ENCODE data around the gene ELAVL3.

ELAVL3 gene

DNA sequence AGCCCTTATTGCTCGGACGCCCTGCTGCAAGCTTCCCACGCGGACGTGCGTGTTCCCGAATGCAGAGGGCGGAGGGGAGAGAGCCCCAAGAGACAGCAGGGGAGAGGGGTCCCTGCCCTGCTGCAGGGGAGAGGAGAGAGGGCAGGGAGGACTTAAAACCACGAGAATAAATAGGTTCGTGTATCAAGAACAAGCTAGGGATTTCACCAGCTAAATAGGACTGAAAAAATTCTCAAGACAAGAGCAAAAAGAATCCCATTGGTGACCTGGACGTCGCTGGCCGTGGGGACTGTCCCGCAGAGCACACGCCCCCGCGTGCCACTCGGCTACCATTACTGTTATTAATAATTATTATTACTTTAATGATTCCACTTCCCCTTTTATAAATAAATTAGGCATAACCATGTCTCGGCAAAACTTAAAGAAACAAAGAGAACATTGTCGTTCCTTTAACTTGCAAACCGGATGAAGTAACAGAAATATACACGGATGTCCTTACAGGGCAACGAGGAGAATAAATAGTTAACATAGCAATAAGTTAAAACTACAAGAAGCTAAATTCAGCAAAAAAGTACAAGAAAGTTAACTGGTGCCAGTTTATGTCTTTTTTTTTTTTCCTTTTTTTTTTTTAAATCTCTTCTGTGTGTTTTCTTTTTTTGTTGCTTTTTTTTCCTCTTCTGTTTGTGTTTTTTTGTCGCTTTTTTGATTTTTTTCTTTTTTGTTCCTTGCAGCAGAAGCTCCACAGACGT lies 28.8 kb downstream of the ELAVL3 start:
- TF ChIP-seq ZFP3 (CRISPR knock-in tag; IDR thresholded peaks at IDR 0.05): no peak
- TF ChIP-seq ZFP30 (CRISPR knock-in tag; IDR thresholded peaks at IDR 0.05): no peak
- no peak for TF ChIP-seq CSRNP3 (CRISPR knock-in tag; IDR thresholded peaks at IDR 0.05)
- no peak for TF ChIP-seq ESRRG (CRISPR knock-in tag; IDR thresholded peaks at IDR 0.05)
- TF ChIP-seq ZNF70 (CRISPR knock-in tag; IDR thresholded peaks at IDR 0.05): no peak
- TF ChIP-seq ZNF8 (CRISPR knock-in tag; IDR thresholded peaks at IDR 0.05): no peak
- no peak for TF ChIP-seq CSDC2 (CRISPR knock-in tag; IDR thresholded peaks at IDR 0.05)
- TF ChIP-seq, protein P1, sequence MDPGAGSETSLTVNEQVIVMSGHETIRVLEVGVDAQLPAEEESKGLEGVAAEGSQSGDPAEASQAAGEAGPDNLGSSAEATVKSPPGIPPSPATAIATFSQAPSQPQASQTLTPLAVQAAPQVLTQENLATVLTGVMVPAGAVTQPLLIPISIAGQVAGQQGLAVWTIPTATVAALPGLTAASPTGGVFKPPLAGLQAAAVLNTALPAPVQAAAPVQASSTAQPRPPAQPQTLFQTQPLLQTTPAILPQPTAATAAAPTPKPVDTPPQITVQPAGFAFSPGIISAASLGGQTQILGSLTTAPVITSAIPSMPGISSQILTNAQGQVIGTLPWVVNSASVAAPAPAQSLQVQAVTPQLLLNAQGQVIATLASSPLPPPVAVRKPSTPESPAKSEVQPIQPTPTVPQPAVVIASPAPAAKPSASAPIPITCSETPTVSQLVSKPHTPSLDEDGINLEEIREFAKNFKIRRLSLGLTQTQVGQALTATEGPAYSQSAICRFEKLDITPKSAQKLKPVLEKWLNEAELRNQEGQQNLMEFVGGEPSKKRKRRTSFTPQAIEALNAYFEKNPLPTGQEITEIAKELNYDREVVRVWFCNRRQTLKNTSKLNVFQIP (CRISPR knock-in tag; IDR thresholded peaks at IDR 0.05; ENCODE audit: borderline replicate concordance, low read depth): no peak
- no peak for TF ChIP-seq RARB (CRISPR knock-in tag; IDR thresholded peaks at IDR 0.05)
- no peak for TF ChIP-seq ZC3H10 (CRISPR knock-in tag; IDR thresholded peaks at IDR 0.05)
- TF ChIP-seq OSR1 (CRISPR knock-in tag; IDR thresholded peaks at IDR 0.05): no peak
- no peak for TF ChIP-seq BACH2 (CRISPR knock-in tag; IDR thresholded peaks at IDR 0.05; ENCODE audit: borderline replicate concordance)
- TF ChIP-seq TCF4 (CRISPR knock-in tag; IDR thresholded peaks at IDR 0.05; ENCODE audit: borderline replicate concordance): no peak
- TF ChIP-seq PPARA (CRISPR knock-in tag; IDR thresholded peaks at IDR 0.05; ENCODE audit: borderline replicate concordance): no peak
- no peak for TF ChIP-seq ZNF565 (CRISPR knock-in tag; conservative IDR thresholded peaks at IDR 0.05; ENCODE audit: low read depth)
- no peak for TF ChIP-seq SNAI2 (CRISPR knock-in tag; IDR thresholded peaks at IDR 0.05)
- TF ChIP-seq ISL1 (CRISPR knock-in tag; IDR thresholded peaks at IDR 0.05): no peak
- no peak for TF ChIP-seq GLIS3 (CRISPR knock-in tag; IDR thresholded peaks at IDR 0.05)
- TF ChIP-seq TOX (CRISPR knock-in tag; IDR thresholded peaks at IDR 0.05; ENCODE audit: borderline replicate concordance): no peak
- no peak for TF ChIP-seq TSHZ2 (CRISPR knock-in tag; IDR thresholded peaks at IDR 0.05)

GRCh38 chr19:11451327-11451870 lies 29.4 kb downstream of the ELAVL3 start:
- no peak for ATAC-seq
- TF ChIP-seq TCF4 (CRISPR knock-in tag; IDR thresholded peaks at IDR 0.05; ENCODE audit: borderline replicate concordance) (no peak), ZC3H10 (CRISPR knock-in tag; IDR thresholded peaks at IDR 0.05) (no peak), PATZ1 (CRISPR knock-in tag; IDR thresholded peaks at IDR 0.05; ENCODE audit: borderline replicate concordance) (no peak), GLIS3 (CRISPR knock-in tag; IDR thresholded peaks at IDR 0.05) (no peak), TOX (CRISPR knock-in tag; IDR thresholded peaks at IDR 0.05; ENCODE audit: borderline replicate concordance) (no peak), TSHZ2 (CRISPR knock-in tag; IDR thresholded peaks at IDR 0.05) (no peak), RARB (CRISPR knock-in tag; IDR thresholded peaks at IDR 0.05) (no peak), SNAI2 (CRISPR knock-in tag; IDR thresholded peaks at IDR 0.05) (no peak), ZNF70 (CRISPR knock-in tag; IDR thresholded peaks at IDR 0.05) (no peak), CSDC2 (CRISPR knock-in tag; IDR thresholded peaks at IDR 0.05) (no peak), ZNF565 (CRISPR knock-in tag; conservative IDR thresholded peaks at IDR 0.05; ENCODE audit: low read depth) (no peak), CSRNP3 (CRISPR knock-in tag; IDR thresholded peaks at IDR 0.05) (no peak), OSR1 (CRISPR knock-in tag; IDR thresholded peaks at IDR 0.05) (no peak)

More for the DNA sequence above, 28.8 kb downstream of the ELAVL3 start:
- no peak for ATAC-seq
